ENCODE results near the gene IMPDH2. TPM values are rescaled to one million over a fixed set of nuclear protein-coding genes. Genes with fewer than 3 reads are reported as not detected.
A peak's percentile ranks its signal among the peaks of the same experiment; 100 is the strongest.

The IMPDH2 gene
- polyA plus RNA-seq, 3 donors = 20.8 to 67.3 (median 21.0) TPM

- 96% methylated on average over 4 of the region's 5 CpGs for WGBS (ENCODE audit: insufficient coverage)
- peaks cover 78 to 91% of the 10 kb centered on the region in 2 donors for H3K36me3 ChIP-seq (replicated peaks in 1 of 2; ENCODE audit: control insufficient read depth in 1 of 2, insufficient read depth in 2 of 2, low read length in 2 of 2)
- no peak overlapping the region for H3K9ac ChIP-seq (ENCODE audit: insufficient read depth, low read length, poor library complexity, severe bottlenecking)
- no peaks in the 10 kb centered on the region for H3K4me1 ChIP-seq (ENCODE audit: control insufficient read depth in 1 of 2, insufficient read depth in 2 of 2, low read length in 2 of 2)
- DNase-seq = no peak
- H3K4me3 ChIP-seq (replicated peaks in 1 of 3; ENCODE audit: low read depth in 2 of 3, low read length in 3 of 3) = no peak overlapping the region
- H3K4me2 ChIP-seq (replicated peaks; ENCODE audit: extremely low read depth, low read length, poor library complexity, severe bottlenecking) = no peak overlapping the region
- no peaks in the 10 kb centered on the region for H3K9me3 ChIP-seq (replicated peaks in 1 of 2; ENCODE audit: control insufficient read depth in 1 of 2, insufficient read depth in 1 of 2, low read length in 2 of 2)
- no peak overlapping the region for H3K27ac ChIP-seq (ENCODE audit: low read depth in 1 of 2, low read length in 2 of 2)
- no peak overlapping the region for H2AFZ ChIP-seq (ENCODE audit: insufficient read depth, low read depth, low read length, poor library complexity, severe bottlenecking)
- no peaks in the 10 kb centered on the region for H3K79me2 ChIP-seq (ENCODE audit: insufficient read depth, low read length)
- H3K36me3 Mint-ChIP-seq = peaks cover 72 to 88% of the 10 kb centered on the region in 2 donors
- H3K27me3 ChIP-seq (ENCODE audit: control insufficient read depth in 2 of 2, insufficient read depth in 2 of 2, low read length in 2 of 2) = no peaks in the 10 kb centered on the region
- peaks cover 9% of the 10 kb centered on the region for H3K4me1 Mint-ChIP-seq
- H4K20me1 ChIP-seq (ENCODE audit: insufficient read depth, low read length) = no peaks in the 10 kb centered on the region
- intact Hi-C loops (cut with micrococcal nuclease) = loop anchor here in 1 of 2 donors (10.0 kb wide), 1 partner anchor 152 kb away; the partner anchor contains the start of gene LAMB2
- H3K4me3 Mint-ChIP-seq = no peak overlapping the region
- H3K9me3 Mint-ChIP-seq = no peaks in the 10 kb centered on the region
- H3K27ac Mint-ChIP-seq = peak overlapping the region in 1 of 7 donors; percentile 76
- peaks cover 0 to 1% (median 0%) of the 10 kb centered on the region in 3 donors for H3K27me3 Mint-ChIP-seq (ENCODE audit: low read depth in 3 of 3)
- TF ChIP-seq CTCF (IDR thresholded peaks at IDR 0.05) = no peak
These were observed 46.5 kb downstream of the IMPDH2 start for GRCh38 chr3:48982686-48983085.

DNA sequence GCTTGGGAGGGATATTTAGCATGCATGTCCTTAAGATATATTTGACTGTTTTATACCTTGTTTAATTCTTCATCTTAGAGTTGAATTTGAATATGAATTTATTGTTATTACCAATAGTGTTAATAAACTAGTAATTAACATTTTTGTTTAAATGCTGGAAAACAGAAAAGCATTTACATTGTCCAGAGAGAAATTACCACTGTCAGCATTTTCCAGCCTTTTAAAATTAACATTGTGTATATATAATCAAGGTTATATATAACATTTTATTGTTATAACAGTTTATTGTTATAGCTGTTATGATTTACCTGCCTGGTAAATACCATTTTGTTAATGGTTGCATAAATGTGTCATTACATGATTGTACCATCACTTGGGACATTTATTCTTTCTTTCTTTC is 47.2 kb downstream of the IMPDH2 start:
- Mint-ChIP-seq H3K36me3 (peaks cover 77 to 94% of the 10 kb centered on the region in 2 donors), H3K27me3 (ENCODE audit: low read depth in 3 of 3) (peaks cover 0 to 1% (median 0%) of the 10 kb centered on the region in 3 donors), H3K4me3 (no peak overlapping the region), H3K27ac (no peak overlapping the region), H3K9me3 (no peaks in the 10 kb centered on the region), H3K4me1 (peaks cover 9% of the 10 kb centered on the region)
- Histone ChIP-seq H3K9ac (ENCODE audit: insufficient read depth, low read length, poor library complexity, severe bottlenecking) (no peak overlapping the region), H3K27ac (ENCODE audit: low read depth in 1 of 2, low read length in 2 of 2) (no peak overlapping the region), H3K4me3 (replicated peaks in 1 of 3; ENCODE audit: low read depth in 2 of 3, low read length in 3 of 3) (no peak overlapping the region), H4K20me1 (ENCODE audit: insufficient read depth, low read length) (no peaks in the 10 kb centered on the region), H3K79me2 (ENCODE audit: insufficient read depth, low read length) (no peaks in the 10 kb centered on the region), H3K9me3 (replicated peaks in 1 of 2; ENCODE audit: control insufficient read depth in 1 of 2, insufficient read depth in 1 of 2, low read length in 2 of 2) (no peaks in the 10 kb centered on the region), H3K36me3 (replicated peaks in 1 of 2; ENCODE audit: control insufficient read depth in 1 of 2, insufficient read depth in 2 of 2, low read length in 2 of 2) (peaks cover 80 to 97% of the 10 kb centered on the region in 2 donors), H3K27me3 (ENCODE audit: control insufficient read depth in 2 of 2, insufficient read depth in 2 of 2, low read length in 2 of 2) (no peaks in the 10 kb centered on the region), H2AFZ (ENCODE audit: insufficient read depth, low read depth, low read length, poor library complexity, severe bottlenecking) (no peak overlapping the region), H3K4me1 (ENCODE audit: control insufficient read depth in 1 of 2, insufficient read depth in 2 of 2, low read length in 2 of 2) (no peaks in the 10 kb centered on the region), H3K4me2 (replicated peaks; ENCODE audit: extremely low read depth, low read length, poor library complexity, severe bottlenecking) (no peak overlapping the region)
- intact Hi-C loops (cut with micrococcal nuclease) = loop anchor here in 1 of 2 donors (10.0 kb wide), 1 partner anchor 153 kb away; the partner anchor contains the start of gene LAMB2
- no peak for DNase-seq
- TF ChIP-seq CTCF (IDR thresholded peaks at IDR 0.05) = no peak

All from CD14-positive monocyte (primary cell).